Chondrocyte (in vitro differentiated cells): ENCODE data around the gene NR1D1. TPM values are rescaled to one million over a fixed set of nuclear protein-coding genes. Genes with fewer than 3 reads are reported as not detected.

Experiments
- DNase-seq: peaks from one replicate; pipeline ENCODE4 v3.0.0; 2021; ENCODE audit warnings: mixed read lengths, low spot score
- H3K27ac Mint-ChIP-seq: one replicate; pipeline ENCODE4 v1.8.0; 2021; ENCODE audit warnings: mild to moderate bottlenecking, moderate library complexity, mixed read lengths; ENCODE audit not compliant: unreplicated experiment
- H3K27me3 Mint-ChIP-seq: 2 replicates; pipeline ENCODE4 v1.8.0; 2021; ENCODE audit warnings: low read depth, mixed read lengths
- H3K36me3 Mint-ChIP-seq: 2 replicates; pipeline ENCODE4 v1.8.0; 2021; ENCODE audit warnings: low read depth, mixed read lengths
- H3K4me1 Mint-ChIP-seq: 2 replicates; pipeline ENCODE4 v1.8.0; 2021; ENCODE audit warnings: low read depth, mild to moderate bottlenecking, mixed read lengths
- H3K4me3 Mint-ChIP-seq: one replicate; pipeline ENCODE4 v1.8.0; 2021; ENCODE audit warnings: mild to moderate bottlenecking, moderate library complexity, mixed read lengths; ENCODE audit not compliant: unreplicated experiment
- H3K9me3 Mint-ChIP-seq: 2 replicates; pipeline ENCODE4 v1.8.0; 2021; ENCODE audit warnings: low read depth, mixed read lengths
- CTCF ChIP-seq: fragments of 200-600 bp; sonication (generic); IDR thresholded peaks from 2 replicates; pipeline ENCODE4 v1.5.0; 2021; ENCODE audit warnings: antibody characterized with exemption, mild to moderate bottlenecking, moderate library complexity
- total RNA-seq: library from RNA; stranded (reverse); gene quantifications from 3 replicates; pipeline ENCODE4 v1.2.1, GENCODE V29; 2021

Gene NR1D1
- total RNA-seq, 1 donor from 2014 or later, result 5.9 TPM

GRCh38 chr17:40093580-40094201 is 6.7 kb downstream of the NR1D1 start:
- Mint-ChIP-seq H3K36me3 (peaks cover 23% of the 10 kb centered on the region), H3K27me3 (no peaks in the 10 kb centered on the region), H3K4me1 (peaks cover 31% of the 10 kb centered on the region), H3K4me3 (peak overlapping the region; percentile 15), H3K9me3 (no peaks in the 10 kb centered on the region), H3K27ac (peak overlapping the region; percentile 83)
- TF ChIP-seq CTCF, result no peak
- DNase-seq, result no peak

- peak overlapping the region; percentile 15 for H3K4me3 Mint-ChIP-seq
- no peak for TF ChIP-seq CTCF
- H3K36me3 Mint-ChIP-seq, result peaks cover 23% of the 10 kb centered on the region
- peaks cover 25% of the 10 kb centered on the region for H3K4me1 Mint-ChIP-seq
- H3K27me3 Mint-ChIP-seq, result no peaks in the 10 kb centered on the region
- no peak for DNase-seq
- no peaks in the 10 kb centered on the region for H3K9me3 Mint-ChIP-seq
- peak overlapping the region; percentile 83 for H3K27ac Mint-ChIP-seq
These were observed 7.3 kb downstream of the NR1D1 start for GRCh38 chr17:40093005-40093579.

- Mint-ChIP-seq H3K27ac (no peak overlapping the region), H3K36me3 (peaks cover 25% of the 10 kb centered on the region), H3K4me3 (no peak overlapping the region), H3K9me3 (no peaks in the 10 kb centered on the region), H3K4me1 (peaks cover 20% of the 10 kb centered on the region), H3K27me3 (no peaks in the 10 kb centered on the region)
- TF ChIP-seq CTCF, result no peak
- DNase-seq, result no peak
These were observed 7.8 kb downstream of the NR1D1 start for GRCh38 chr17:40092581-40092980.

GRCh38 chr17:40091691-40092397 is 8.5 kb downstream of the NR1D1 start:
- Mint-ChIP-seq H3K27ac (no peak overlapping the region), H3K27me3 (no peaks in the 10 kb centered on the region), H3K4me1 (peaks cover 18% of the 10 kb centered on the region), H3K36me3 (peaks cover 30% of the 10 kb centered on the region), H3K4me3 (no peak overlapping the region), H3K9me3 (no peaks in the 10 kb centered on the region)
- DNase-seq, result no peak
- no peak for TF ChIP-seq CTCF

GRCh38 chr17:40090237-40091119 is 9.9 kb downstream of the NR1D1 start:
- TF ChIP-seq CTCF, result no peak
- Mint-ChIP-seq H3K9me3 (no peaks in the 10 kb centered on the region), H3K4me3 (no peak overlapping the region), H3K36me3 (peaks cover 27% of the 10 kb centered on the region), H3K27me3 (no peaks in the 10 kb centered on the region), H3K4me1 (peaks cover 15% of the 10 kb centered on the region), H3K27ac (no peak overlapping the region)
- DNase-seq, result no peak
